Lung (tissue), 12 donors: ENCODE measurements around the gene CAMK4. TPM values are rescaled to one million over a fixed set of nuclear protein-coding genes. Genes with fewer than 3 reads are reported as not detected.
A peak's percentile ranks its signal among the peaks of the same experiment; 100 is the strongest.

ENCODE experiments used
- ATAC-seq: fragments of 200-7000 bp; cut with Tn5 transposase; one replicate; pipeline ENCODE4 v1.9.1; 2020; ENCODE audit warnings: moderate number of reproducible peaks; ENCODE audit not compliant: insufficient read depth, low FRiP score
- DNase-seq, 3 donors: peaks; one replicate each; pipeline ENCODE4 v3.0.0-alpha.2; 2013 to 2017
- H3K27ac ChIP-seq, 2 donors: one replicate each; pipeline ENCODE4 v1.5.1; 2013; ENCODE audit warnings: mild to moderate bottlenecking in 2 of 2, moderate library complexity in 2 of 2, control low read depth in 1 of 2, inconsistent platforms in 1 of 2, low read depth in 1 of 2, low read length in 1 of 2
- H3K27me3 ChIP-seq, 3 donors: one replicate each; pipeline ENCODE4 v1.5.1; 2013; ENCODE audit warnings: low read length in 2 of 3; ENCODE audit not compliant: control insufficient read depth in 3 of 3, insufficient read depth in 3 of 3
- H3K36me3 ChIP-seq, 4 donors: one replicate each; pipeline ENCODE4 v1.5.1; 2013; ENCODE audit warnings: low read length in 4 of 4, mild to moderate bottlenecking in 1 of 4, moderate library complexity in 1 of 4; ENCODE audit not compliant: control insufficient read depth in 4 of 4, insufficient read depth in 4 of 4
- H3K4me1 ChIP-seq, 5 donors: one replicate each; pipeline ENCODE4 v1.5.1; 2013; ENCODE audit warnings: low read length in 5 of 5, mild to moderate bottlenecking in 2 of 5, moderate library complexity in 1 of 5; ENCODE audit not compliant: control insufficient read depth in 5 of 5, insufficient read depth in 5 of 5
- H3K4me3 ChIP-seq: one replicate; pipeline ENCODE4 v1.5.1; 2013; ENCODE audit warnings: mild to moderate bottlenecking, control low read depth, moderate library complexity
- H3K9ac ChIP-seq, 2 donors: one replicate each; pipeline ENCODE4 v1.5.1; 2013; ENCODE audit warnings: low read length in 2 of 2, control low read depth in 1 of 2; ENCODE audit not compliant: insufficient read depth in 1 of 2
- H3K9me3 ChIP-seq, 4 donors: one replicate each; pipeline ENCODE4 v1.5.1; 2013; ENCODE audit warnings: low read length in 3 of 4, mild to moderate bottlenecking in 1 of 4, moderate library complexity in 1 of 4; ENCODE audit not compliant: control insufficient read depth in 4 of 4, insufficient read depth in 3 of 4
- CTCF ChIP-seq: IDR thresholded peaks from 2 replicates; pipeline ENCODE4 v1.5.1; 2012; ENCODE audit warnings: mild to moderate bottlenecking; ENCODE audit errors: control extremely low read depth, extremely low read depth
- WGBS, 2 donors: extraction: QIAGEN DNeasy Blood & Tissue Kit; methylation state at CpG; one replicate each; pipeline ENCODE4 v1.1.7; 2013; 5-methylcytosine and 5-hydroxymethylcytosine counted together
- polyA plus RNA-seq, 2 donors: library from polyadenylated mRNA; stranded (reverse); fragments of 200-250 nt; gene quantifications; one replicate each; pipeline ENCODE4 v1.2.1, GENCODE V29; 2013
- total RNA-seq, 2 donors: library from RNA; depleted of rRNA in 1 of 2; stranded (reverse); fragments of >200 nt in 1 of 2; gene quantifications; one replicate each; pipeline ENCODE4 v1.2.1, GENCODE V29; 2014 to 2021
- donor health status: control.
- donor health status: control.
- donor health status: Bipolar disorder and iron deficiency.
- donor health status: healthy.
- donor health status: DM: yes; HTN: yes; CAD: no.

Gene CAMK4
- total and polyA plus RNA-seq, 4 donors, result 0.18 to 27.7 (median 0.73) TPM

DNA sequence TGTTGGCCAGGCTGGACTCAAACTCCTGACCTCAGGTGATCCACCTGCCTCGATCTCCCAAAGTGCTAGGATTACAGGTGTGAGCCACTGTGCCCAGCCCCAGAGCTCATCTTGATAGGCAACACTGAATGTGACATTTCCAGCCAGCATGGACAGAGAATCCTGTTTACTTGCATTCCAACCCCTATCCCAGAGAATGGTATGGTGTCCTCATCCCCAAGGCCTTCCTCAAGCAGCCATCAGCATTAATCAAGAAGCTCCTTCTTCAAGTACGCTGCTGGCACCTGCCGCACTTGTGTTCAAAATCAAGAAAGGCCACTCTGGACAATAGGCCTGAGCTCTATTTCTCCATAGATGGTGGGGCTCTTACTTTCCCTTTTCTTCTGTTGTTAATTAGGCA lies 247.9 kb downstream of the CAMK4 start:
- H3K4me1 ChIP-seq, result peaks cover 0 to 2% (median 0%) of the 10 kb centered on the region in 5 donors
- no peak overlapping the region for H3K27ac ChIP-seq
- H3K4me3 ChIP-seq, result no peak overlapping the region
- H3K36me3 ChIP-seq, result no peaks in the 10 kb centered on the region
- H3K9me3 ChIP-seq, result no peaks in the 10 kb centered on the region
- TF ChIP-seq CTCF, result no peak
- DNase-seq, result no peak
- no peak for ATAC-seq
- H3K27me3 ChIP-seq, result no peaks in the 10 kb centered on the region
- 89 to 97% methylated on average over 3 of the region's 3 CpGs for WGBS, 2 donors
- H3K9ac ChIP-seq, result no peak overlapping the region

DNA sequence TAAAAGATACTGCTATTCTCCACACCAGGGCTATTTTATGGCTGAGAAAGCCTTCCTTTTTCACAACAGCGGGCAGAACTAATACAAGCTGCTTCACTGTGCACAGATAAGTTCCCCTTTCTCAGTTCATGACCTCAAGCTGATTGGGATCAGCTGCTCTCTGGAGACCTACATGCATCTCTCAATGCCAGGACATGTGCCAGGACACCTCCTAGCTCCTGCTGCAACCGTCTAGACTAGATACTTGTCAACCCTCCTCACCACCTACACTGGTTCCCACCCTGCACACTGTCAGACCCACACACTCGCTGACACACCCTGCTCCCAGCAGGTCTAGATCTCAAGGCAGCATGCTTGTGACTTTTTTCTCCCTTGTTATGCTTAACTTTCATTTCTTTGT lies 248.4 kb downstream of the CAMK4 start:
- ATAC-seq (no peak), DNase-seq (no peak)
- H3K9me3 ChIP-seq, result no peaks in the 10 kb centered on the region
- no peak overlapping the region for H3K27ac ChIP-seq
- H3K27me3 ChIP-seq, result no peaks in the 10 kb centered on the region
- H3K36me3 ChIP-seq, result no peaks in the 10 kb centered on the region
- WGBS, 2 donors, result 55 to 74% methylated on average over 3 of the region's 3 CpGs
- H3K9ac ChIP-seq, result no peak overlapping the region
- peaks cover 0 to 2% (median 0%) of the 10 kb centered on the region in 5 donors for H3K4me1 ChIP-seq
- TF ChIP-seq CTCF, result no peak
- no peak overlapping the region for H3K4me3 ChIP-seq

DNA sequence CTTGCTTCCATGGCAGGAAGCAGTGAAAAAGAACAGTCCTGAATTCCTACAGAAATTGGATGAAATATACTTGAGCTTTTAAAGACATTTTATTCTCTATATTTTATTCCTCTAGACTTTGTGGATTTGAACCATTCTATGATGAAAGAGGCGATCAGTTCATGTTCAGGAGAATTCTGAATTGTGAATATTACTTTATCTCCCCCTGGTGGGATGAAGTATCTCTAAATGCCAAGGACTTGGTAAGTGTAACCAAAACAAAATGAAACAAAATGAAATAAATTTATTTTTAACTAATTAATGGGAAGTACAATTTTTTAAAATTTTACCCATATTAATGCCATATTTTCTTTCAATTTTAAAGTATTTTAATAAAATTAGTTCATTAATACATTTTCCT lies 254.1 kb downstream of the CAMK4 start:
- Histone ChIP-seq H3K27me3 (no peaks in the 10 kb centered on the region), H3K4me3 (no peak overlapping the region), H3K4me1 (no peaks in the 10 kb centered on the region), H3K36me3 (no peaks in the 10 kb centered on the region), H3K27ac (no peak overlapping the region), H3K9ac (no peak overlapping the region), H3K9me3 (no peaks in the 10 kb centered on the region)
- ATAC-seq (no peak), DNase-seq (peak in 2 of 3 donors; percentile 49 to 68)
- no peak for TF ChIP-seq CTCF
- 84 to 89% methylated on average over 1 of the region's 1 CpG for WGBS, 2 donors

DNA sequence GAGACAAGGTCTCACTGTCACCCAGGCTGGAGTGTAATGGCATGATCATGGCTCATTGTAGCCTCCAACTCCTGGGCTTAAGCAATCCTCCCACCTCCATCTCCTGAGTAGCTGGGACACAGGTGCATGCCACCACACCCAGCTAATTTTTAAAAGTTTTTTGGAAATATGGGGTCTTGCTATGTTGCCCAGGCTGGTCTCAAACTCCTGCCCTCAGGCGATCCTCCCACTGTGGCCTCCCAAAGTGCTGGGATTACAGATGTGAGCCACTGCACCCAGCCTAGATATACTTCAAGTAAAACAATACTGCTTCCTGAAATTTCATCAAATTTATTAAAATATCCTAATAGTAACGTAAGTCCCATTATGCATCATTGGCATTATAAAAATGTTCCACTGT lies 254.7 kb downstream of the CAMK4 start:
- Histone ChIP-seq H3K4me3 (no peak overlapping the region), H3K9me3 (peaks cover 0 to 1% (median 0%) of the 10 kb centered on the region in 4 donors), H3K36me3 (no peaks in the 10 kb centered on the region), H3K27me3 (no peaks in the 10 kb centered on the region), H3K27ac (no peak overlapping the region), H3K4me1 (no peaks in the 10 kb centered on the region), H3K9ac (no peak overlapping the region)
- WGBS, 2 donors, result 94 to 95% methylated on average over 2 of the region's 2 CpGs
- DNase-seq (no peak), ATAC-seq (no peak)
- TF ChIP-seq CTCF, result no peak
